Renal cortical epithelial cell (primary cell): ENCODE results near the gene SESN1. TPM values are rescaled to one million over a fixed set of nuclear protein-coding genes. Genes with fewer than 3 reads are reported as not detected.
"Not testable (repeated sequence)": the region's sequence is repeated elsewhere in the genome, so short reads cannot be mapped to it uniquely, and the experiment has no call there.

Source experiments
- DNase-seq: peaks from one replicate; pipeline ENCODE4 v3.0.0-alpha.2; 2011; ENCODE audit warnings: low read depth
- total RNA-seq: library from RNA; depleted of rRNA; stranded (reverse); fragments of >200 nt; gene quantifications from 2 replicates; pipeline ENCODE4 v1.2.3, GENCODE V29; 2014

Gene SESN1
- total RNA-seq, 1 donor from 2014 or later: 47.8 TPM

DNA sequence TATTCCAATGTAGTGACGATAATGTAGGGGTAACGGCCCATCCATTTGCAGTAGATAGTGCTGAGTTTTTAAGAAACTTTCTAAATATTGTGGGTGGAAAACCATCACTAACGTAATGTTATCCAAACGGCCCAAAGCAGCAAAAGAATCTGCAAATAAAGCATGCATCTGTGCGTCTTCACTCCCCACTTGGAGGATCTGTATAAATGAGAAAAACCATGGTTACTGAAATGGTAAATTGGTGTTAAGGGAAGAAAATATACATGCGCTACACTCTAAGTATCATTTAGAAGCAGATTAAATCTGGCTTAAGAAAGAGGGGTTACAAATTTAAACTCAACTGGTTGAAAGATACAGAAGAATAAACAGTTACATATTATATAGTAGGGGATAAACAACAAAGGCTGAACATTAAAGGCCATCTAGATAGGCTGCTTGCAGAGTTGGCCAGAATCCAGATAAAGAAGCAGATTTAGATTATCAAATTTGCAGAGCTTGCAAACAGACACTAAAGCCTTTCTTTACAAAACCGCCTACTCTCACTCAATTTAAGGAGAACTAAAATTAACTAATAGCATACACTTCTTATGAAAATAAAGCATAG is 93.3 kb downstream of the SESN1 start:
- no peak for DNase-seq

DNA sequence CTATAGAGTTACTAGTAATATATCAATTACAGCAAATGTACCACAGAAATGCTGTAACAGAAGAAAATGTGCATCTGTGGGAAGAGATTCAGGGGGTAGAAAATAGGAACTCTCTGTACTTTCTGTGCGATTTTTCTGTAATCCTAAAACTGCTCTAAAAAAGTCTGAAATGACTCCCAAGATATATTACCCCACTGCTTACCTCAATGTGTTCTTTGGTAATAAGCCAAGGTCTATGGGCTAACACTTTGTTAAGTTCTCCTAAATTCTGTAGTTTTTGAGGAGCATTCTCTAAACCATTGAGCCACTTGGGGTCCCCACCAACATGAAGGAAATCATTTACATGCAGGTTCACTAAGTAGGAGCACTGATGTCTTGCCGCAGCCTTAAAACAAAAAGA is 94.4 kb downstream of the SESN1 start:
- no peak for DNase-seq

DNA sequence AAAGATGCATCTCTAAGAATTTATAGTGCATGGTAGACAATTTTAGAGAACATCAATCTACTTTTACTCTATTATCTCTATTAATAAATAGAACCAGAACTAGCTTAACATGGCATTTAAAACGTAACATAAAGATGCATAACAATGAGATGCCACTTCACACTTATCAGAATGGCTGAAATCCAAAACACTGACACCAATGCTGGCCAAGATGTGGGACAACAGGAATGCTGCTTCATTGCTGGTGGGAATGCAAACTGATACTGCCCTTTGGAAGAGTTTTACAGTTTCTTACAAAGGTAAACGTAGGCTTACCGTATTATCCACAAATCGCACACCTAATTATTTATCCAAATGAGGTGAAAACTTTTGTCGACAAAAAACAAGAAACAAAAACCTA is 95.2 kb downstream of the SESN1 start:
- no peak for DNase-seq

DNA sequence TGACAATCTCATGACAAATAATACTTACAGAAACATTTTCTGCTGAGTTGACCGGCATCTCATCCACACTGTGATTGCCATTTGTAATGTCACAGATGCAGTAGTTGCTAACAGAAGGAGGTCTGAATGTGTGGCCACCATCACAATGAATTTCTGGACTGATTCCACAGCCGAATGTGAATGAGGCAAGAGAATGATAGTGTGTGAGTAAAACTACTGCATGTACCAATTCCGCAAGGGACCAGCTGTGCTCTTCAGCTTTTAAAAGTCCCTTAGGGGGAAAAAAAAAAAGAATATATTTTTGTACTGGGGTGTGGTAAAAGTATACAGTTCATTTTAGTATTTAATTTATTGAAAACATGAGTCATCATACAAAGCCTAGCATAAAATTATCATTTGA is 96.2 kb downstream of the SESN1 start:
- DNase-seq: no peak

DNA sequence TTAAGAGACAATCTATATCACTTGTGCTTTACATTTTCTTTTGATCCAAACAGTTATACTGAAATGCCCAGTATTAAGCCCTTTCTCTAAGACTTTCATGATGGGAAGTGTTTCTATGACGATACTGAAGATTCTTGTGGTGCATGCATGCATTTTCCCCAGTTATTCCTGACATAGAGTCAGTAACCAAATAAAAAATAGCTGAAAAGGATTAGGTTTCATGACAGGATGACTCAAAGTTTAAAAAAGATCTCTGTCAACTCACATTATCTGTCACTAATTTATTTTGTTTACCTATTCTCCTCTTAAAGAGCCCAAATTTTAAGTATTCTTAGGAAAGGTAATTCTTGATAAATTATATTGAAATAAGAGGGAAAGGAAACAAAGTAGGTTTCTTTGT is 98.4 kb downstream of the SESN1 start:
- no peak for DNase-seq

DNA sequence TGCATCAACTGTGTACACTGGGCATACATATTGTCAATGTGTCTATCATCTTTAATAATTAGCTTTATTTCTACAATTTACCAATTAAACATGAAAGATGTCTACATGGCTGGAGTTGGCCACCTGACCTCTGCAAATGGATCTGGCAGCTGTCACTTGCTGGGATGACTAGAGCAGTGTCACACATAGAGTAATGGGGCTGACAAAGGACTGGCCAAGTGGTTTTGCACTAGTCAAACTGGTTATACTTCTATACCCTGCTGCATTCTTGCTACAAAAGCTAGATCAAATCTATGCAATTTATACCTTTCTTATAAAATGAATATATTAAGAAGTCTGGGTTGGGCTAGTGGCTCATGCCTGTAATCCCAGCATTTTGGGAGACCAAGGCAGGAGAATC is 99.3 kb downstream of the SESN1 start:
- DNase-seq: no peak

DNA sequence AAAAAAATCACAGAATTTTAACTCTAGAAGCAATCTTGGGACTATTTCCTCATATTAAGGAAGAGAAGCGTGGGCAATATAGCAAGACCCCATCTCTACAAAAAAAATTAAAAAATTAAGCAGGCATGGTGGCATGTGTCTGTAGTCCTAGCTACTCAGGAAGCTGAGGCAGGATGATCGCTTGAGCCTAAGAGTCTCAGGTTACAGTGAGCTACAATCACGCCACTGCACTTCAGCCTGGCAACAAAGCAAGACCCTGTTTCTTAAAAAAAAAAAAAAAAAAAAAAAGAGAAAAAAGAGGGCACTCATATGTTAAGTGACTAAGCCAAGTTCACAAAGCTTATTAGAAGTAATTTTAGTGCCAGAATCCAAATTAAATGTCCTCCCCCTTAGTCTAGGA is 100.8 kb downstream of the SESN1 start:
- no peak for DNase-seq

DNA sequence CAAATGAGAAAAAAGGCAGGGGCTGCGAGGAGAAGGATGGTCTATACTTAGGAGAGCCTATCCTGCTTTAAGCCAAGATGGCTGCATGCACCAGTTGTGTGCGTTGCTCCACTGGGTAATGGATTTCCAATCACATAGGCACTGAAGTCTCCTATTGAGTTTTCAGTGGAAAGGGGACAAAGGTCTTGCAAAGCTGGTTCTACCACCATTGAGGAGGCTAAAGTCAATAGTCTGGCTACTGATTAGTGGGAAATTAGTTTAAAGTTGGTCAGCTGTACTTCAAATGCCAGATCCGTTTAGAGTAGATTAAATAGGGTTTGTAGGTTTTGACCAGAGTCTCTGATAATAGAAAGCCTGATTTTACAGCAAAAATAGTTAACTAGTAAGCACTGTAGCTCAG is 104.9 kb downstream of the SESN1 start:
- no peak for DNase-seq

DNA sequence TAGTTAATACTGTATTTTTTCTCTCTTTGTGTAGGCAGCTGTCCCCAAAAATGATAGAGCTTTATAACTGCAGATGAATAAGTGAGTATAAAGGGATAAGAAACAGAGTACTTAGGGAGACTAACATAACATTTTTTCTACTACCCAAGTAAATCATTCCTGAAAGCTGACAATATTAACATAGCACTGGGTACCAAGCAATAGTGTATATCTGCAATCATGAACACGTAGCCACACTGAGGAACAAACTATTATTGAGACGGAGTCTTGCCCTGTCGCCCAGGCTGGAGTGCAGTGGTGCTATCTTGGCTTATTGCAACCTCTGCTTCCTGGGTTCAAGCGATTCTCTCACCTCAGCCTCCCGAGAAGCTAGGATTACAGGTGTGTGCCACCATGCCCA is 105.9 kb downstream of the SESN1 start:
- DNase-seq: no peak

DNA sequence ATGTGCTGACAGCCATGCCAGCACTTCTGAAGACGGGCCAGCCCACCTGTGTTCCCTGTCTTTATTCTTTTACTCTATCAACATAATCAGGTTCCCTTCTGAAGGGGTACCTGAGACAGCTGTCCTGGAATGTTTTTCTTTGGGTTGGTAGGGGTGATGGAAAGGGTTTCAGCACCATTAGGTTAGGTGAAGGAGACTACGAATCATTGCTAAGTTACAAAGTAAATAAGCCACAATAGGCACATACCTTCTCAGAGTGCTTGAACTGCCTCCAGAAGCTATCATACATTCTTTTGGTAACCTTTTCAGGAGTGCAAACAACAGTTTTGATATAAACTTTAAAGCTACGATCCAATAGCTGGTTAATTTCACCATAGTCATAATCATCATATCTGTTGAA is 106.3 kb downstream of the SESN1 start:
- peak; percentile 77 for DNase-seq

DNA sequence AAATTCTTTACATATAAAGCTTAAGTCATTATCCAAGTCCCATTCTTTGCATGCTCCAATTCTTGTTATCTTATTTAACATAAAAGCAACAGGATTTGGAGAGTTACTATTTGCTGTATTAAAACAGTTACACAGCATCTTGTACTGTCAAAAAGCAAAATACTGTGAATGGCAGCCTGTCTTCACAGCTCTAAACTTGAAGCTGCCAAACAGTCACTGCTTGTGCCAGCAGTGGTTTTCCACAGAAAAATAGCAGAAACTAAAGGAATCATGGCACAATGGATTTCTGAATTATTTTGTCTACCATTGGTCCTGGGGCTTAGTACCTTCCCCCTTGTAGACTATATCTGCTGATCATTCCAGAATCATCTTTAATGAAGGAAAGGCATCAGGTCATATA is 107.5 kb downstream of the SESN1 start:
- no peak for DNase-seq

DNA sequence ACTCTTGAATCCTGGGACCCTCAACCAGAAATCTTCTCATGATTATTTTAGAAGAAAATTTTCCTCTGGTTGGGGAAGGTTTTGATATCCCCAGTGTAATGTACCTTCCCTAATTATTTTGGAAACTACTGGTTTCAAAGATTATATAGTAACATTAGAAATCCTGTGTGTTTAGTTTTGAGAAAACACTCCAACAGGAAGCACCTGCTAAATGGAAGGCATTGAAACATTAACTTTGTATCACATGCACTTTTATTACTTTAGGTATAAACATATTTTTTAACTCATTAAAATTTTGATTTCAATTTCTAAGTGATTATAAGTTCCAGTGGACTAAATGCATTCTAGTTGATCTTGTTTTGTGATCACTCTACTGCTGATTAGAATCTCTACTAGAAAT is 109.3 kb downstream of the SESN1 start:
- DNase-seq: no peak

DNA sequence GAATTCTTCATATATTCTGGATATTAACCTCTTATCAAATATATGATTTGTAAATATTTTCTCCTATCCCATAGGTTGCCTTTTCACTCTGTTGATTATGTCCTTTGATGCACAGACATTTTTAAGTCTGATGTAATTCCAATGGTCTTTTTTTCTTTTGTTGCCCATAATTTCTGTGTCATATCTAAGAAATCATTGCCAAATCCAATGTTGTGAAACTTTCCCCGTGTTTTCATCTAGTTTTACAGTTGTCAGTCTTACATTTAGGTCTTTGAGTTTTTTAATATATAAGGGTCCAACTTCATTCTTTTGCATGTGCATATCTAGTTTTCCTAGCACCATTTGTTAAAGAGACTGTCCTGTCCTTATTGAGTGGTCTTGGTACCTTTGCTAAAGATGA is 111.5 kb downstream of the SESN1 start:
- DNase-seq: no peak

DNA sequence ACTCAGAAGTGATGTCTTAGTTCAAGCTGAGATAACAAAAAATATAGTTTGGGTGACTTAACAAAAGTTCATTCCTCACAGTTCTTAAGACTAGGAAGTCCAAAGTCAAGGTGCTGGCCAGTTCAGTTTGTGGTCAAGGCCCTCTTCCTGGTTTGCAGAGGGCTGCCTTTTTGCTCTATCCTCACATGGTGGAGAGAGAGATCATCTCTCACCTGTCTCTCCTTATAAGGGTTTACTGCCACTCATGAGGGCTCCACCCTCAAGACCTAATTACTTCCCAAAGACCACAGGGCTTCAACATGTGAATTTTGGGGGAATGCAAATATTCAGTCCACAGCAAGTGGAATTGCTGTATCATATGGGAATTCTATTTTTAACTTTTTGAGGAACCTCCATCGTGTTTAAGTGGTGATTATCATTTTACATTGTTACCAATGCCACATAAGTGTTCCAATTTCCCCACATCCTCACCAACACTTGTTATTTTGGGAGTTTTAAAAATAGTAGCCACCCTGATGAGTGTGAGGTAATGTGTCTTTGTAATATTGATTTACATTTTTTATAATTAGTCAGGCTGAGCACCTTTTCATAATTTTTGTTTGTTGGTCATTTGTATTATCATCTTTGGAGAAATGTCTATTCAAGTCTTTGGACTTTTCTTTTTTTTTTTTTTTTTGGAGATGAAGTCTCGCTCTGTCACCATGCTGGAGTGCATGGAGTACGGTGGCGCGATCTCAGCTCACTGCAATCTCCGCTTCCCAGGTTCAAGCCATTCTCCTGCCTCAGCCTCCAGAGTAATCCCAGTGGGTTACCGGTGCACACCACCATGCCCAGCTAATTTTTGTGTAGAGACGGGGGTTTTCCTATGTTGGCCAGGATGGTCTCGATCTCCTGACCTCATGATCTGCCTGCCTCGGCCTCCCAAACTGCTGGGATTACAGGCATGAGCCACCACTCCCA is 112.2 kb downstream of the SESN1 start:
- DNase-seq: no peak

DNA sequence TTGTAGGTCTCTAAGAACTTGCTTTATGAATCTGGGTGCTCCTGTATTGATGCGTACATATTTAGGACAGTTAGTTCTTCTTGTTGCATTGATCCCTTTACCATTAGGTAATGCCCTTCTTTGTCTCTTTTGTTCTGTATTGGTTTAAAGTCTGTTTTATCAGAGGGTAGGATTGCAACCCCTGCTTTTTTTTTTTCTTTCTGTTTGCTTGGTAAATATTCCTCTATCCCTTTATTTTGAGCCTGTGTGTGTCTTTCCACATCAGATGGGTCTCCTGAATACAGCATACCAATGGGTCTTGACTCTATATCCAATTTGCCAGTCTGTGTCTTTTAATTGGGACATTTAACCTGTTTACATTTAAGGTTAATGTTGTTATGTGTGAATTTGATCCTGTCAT is 116.0 kb downstream of the SESN1 start:
- not testable (repeated sequence) for DNase-seq

DNA sequence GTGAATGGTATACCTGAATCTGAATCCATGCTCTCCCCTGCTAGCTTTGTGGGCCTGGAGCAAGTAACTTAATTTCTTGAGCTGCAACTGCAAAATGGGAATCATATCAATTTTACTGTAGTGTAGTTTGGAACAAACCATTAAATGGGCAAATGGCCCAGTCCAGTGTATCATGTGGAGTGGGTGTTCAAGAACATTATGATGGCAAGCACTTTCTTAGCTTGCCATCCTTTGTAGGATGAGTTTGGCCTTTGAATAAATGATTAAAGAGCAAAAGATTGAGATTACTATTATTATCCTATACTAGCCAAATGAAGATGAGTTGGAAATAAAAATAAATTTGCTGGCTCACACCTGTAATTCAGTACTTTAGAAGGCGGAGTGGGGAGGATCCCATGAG is 120.4 kb downstream of the SESN1 start:
- DNase-seq: no peak

DNA sequence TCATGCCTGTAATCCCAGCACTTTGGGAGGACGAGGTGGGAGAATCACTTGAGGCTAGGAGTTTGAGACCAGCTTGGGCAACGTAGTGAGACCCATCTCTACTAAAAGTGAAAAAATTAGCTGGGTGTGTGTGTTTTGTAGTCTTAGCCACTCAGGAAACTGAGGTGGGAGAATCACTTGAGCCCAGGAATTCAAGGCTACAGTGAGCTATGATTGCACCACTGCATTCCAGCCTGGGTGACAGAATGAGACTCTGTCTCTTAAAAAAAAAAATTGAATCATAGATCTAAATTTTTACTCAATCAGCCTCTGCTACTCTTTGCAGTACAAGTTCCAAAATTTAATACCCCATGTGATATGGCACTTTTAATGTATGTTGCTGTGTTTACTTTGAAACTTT is 124.9 kb downstream of the SESN1 start:
- peak; percentile 6 for DNase-seq

DNA sequence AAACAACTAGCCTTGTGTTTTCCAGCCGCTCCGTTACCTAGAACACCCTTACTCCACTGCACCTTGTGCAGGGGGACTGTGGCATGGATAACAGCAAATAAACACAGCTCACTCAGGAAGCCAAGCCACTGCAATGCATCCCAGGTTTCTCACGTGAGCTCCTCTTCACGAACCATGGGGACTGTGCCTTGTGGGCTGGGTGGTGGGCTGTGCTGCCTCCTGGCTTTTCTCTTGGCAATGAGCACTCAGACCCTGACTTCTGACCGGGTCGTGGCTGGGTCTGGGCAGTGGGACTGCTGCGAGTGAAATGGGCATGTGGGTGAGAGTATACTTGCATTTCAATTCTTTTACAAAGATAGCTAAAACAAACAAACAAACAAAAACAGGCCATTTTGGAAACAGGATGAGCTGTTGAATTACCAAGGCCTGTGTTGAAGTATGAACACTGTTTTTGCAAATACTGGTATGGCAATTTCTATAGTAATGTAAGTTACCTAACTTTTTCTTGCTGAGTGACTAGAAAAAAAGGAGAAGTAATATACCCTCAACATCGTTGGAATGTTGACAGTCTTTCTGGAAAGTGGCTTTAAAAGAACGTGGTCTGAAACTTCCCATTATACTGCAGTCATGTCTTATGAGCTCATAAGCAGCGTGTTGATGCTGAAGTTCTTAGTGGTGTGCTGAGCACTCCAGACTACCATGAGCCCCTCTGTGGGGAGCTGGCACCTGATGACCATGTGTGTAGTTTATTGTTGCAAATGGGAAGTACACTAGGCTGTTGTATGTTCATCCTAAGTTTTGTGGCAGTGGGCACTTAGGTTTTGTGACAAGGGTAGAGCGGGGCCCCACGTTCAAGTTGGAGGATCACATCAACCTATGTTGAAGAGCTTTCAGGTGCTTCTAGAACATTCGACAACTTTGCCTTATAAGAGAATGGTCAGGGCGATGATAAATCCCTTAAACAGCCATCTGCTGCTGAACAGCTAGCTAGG is 126.0 kb downstream of the SESN1 start:
- DNase-seq: no peak

DNA sequence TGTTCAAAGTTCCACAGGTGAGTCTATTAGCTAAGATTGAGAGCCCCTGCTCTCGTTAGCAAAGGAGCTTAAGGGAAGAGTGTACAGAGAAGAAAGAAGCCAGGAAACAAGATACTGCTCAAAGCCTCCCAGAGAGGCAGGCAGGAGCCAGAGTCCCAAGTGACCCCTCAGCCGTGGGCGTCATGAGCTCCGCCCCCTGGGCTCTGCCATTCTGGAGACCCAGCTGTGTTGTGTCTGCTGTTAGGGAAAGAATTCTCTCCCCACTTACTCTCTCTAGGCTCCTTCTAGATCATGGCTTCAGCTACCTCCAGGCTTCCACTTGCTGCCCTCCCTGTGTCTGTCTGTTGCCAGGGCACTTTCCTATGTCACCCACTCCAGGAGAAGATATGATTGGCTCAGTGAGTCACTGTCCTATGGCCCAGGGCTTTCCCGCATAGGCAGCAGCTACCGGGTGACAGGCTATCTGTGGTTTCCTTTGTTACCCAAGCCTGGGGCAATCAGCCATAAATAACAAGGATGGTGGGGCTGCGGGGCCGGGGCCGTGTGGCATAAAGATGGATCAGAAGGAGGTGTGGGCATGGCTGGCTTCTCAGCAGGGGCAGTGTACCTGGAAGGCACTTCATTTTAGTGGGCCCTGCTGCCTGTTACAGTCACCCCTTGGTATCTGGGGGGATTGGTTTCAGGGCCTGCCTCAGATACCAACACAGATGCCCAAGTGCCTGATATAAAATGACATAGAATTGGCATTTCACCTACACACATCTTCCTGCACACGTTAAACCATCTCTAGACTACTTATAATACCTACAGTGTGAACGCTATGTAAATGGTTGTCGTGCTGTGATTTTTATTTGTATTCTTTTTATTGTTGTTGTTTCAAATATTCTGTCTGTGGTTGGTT is 127.5 kb downstream of the SESN1 start:
- DNase-seq: peak; percentile 76

DNA sequence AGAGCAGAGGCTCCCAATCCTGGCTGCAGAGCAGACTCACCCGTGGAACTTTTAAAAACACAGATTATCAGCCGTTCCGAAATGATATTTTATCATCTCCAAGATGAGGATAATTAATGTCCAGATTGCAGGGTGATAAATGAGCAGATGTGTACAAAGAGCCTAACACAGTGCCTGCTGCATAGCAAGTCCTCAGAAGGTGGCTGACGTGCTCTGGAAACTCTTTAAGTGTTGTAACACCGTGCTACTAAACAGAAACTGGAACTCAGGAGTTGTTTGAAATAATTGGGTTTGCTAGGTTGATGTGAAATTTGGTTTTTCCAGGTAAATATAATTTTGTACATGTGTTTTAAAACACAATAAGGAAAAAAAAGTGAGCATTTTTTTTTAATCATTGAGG is 128.4 kb downstream of the SESN1 start:
- no peak for DNase-seq

DNA sequence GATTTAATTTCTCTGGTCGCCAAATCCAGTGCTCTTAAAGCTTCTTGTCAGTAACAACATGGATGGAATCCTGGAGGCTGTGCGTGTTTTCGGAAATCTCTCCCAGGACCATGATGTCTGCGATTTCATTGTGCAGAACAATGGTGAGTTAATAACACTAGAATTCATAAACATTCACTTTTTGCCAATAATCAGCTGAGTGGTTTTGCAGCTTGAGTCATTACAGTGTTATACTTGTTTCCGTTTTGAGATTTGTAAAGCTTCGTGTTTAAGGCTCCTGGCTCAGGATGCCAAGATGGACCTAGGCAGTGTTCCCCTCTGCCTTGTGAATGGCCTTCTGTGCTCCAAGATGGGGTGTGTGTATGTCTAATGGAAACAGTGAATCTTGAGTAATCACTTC is 132.7 kb downstream of the SESN1 start:
- DNase-seq: no peak
